Thyroid gland (tissue), 4 donors: ENCODE measurements around the gene SRGAP2. TPM values are rescaled to one million over a fixed set of nuclear protein-coding genes. Genes with fewer than 3 reads are reported as not detected.
"Not testable (repeated sequence)": the region's sequence is repeated elsewhere in the genome, so short reads cannot be mapped to it uniquely, and the experiment has no call there.

ENCODE experiments used
- DNase-seq, 2 donors: peaks; one replicate each; pipeline ENCODE4 v3.0.0-alpha.2; 2019
- H3K27ac ChIP-seq, 3 donors: fragments of 200-600 bp; sonication (generic); 1 replicate in 2 of 3; 2 replicates in 1 of 3; pipeline ENCODE4 v1.5.1; 2016 to 2019; ENCODE audit warnings: mild to moderate bottlenecking in 1 of 3, moderate library complexity in 1 of 3
- H3K27me3 ChIP-seq: fragments of 200-600 bp; sonication (generic); one replicate; pipeline ENCODE4 v1.5.1; 2019
- H3K36me3 ChIP-seq, 2 donors: fragments of 200-600 bp; sonication (generic); one replicate each; pipeline ENCODE4 v1.5.1; 2016 to 2019
- H3K4me1 ChIP-seq, 2 donors: fragments of 200-600 bp; sonication (generic); one replicate each; pipeline ENCODE4 v1.5.1; 2017 to 2019
- H3K4me3 ChIP-seq, 3 donors: fragments of 200-600 bp; sonication (generic); replicated peaks in 1 of 3; 1 replicate in 2 of 3; 2 replicates in 1 of 3; pipeline ENCODE4 v1.5.1; 2016; ENCODE audit warnings: mild to moderate bottlenecking in 1 of 3
- H3K9me3 ChIP-seq: fragments of 200-600 bp; sonication (generic); one replicate; pipeline ENCODE4 v1.5.1; 2017
- CTCF ChIP-seq, 6 experiments: fragments of 200-600 bp in 3 of 6; fragments of 450-650 bp in 3 of 6; sonication (generic) in 3 of 6; IDR thresholded peaks; one replicate each; pipeline ENCODE4 v1.5.1; 2016 to 2019; ENCODE audit warnings: antibody characterized with exemption in 6 of 6, mild to moderate bottlenecking in 2 of 6, inconsistent platforms in 1 of 6, moderate library complexity in 1 of 6
- WGBS, 2 donors: methylation state at CpG; one replicate each; pipeline ENCODE4 v1.1.5; 2017; 5-methylcytosine and 5-hydroxymethylcytosine counted together
- intact Hi-C: fragments of 100-400 bp; cut with DNase I; formaldehyde crosslinking; loops from one replicate; pipeline ENCODE4 v1.15.1; 2023
- total RNA-seq, 4 donors: library from RNA; depleted of rRNA; stranded (reverse); fragments of >200 nt; gene quantifications; one replicate each; pipeline ENCODE4 v1.2.3, GENCODE V29; 2016

Gene SRGAP2
- 10 to 100 TPM; 16.8 to 31.7 (median 24.6) TPM for total RNA-seq

GRCh38 chr1:206203364-206204158 lies at the start of gene SRGAP2:
Gene SRGAP2, plus strand, starts transcription at chr1:206203541. Its CDS starts 2,430 bp downstream, at chr1:206205971.
- Histone ChIP-seq H3K4me3 (peak within 1 kb of the TSS in 2 of 3 donors; percentile 33 to 49), H3K27ac (peak within 1 kb of the TSS in 2 of 3 donors; percentile 44 to 73)
- H3K27me3 ChIP-seq, H3K4me1 ChIP-seq, intact Hi-C loops, H3K36me3 ChIP-seq, H3K9me3 ChIP-seq: not testable (repeated sequence)
- peak; percentile 41 to 50 for DNase-seq
- 1% methylated on average over 12 of the region's 63 CpGs; no CpG with 5 or more reads in 1 of the 2 donors for WGBS, 2 donors

GRCh38 chr1:206167350-206168029 lies 35.9 kb upstream of the SRGAP2 start:
- DNase-seq, H3K36me3 ChIP-seq, H3K27me3 ChIP-seq, intact Hi-C loops, H3K9me3 ChIP-seq, H3K4me1 ChIP-seq, H3K27ac ChIP-seq, H3K4me3 ChIP-seq: not testable (repeated sequence)
- peak in 1 of 6 experiments; percentile 16 for TF ChIP-seq CTCF (IDR thresholded peaks at IDR 0.05)
- WGBS, 2 donors: 18 to 27% methylated on average over 4 to 5 of the region's 10 CpGs

- WGBS, 2 donors: 78 to 85% methylated on average over 3 of the region's 3 CpGs
- intact Hi-C loops: not testable (repeated sequence)
Measured at GRCh38 chr1:206169794-206170193, 33.5 kb upstream of the SRGAP2 start.

GRCh38 chr1:206173110-206173719 lies 30.1 kb upstream of the SRGAP2 start:
- WGBS, 2 donors: 100% methylated on average over 1 of the region's 2 CpGs; no CpG with 5 or more reads in 1 of the 2 donors
- H3K36me3 ChIP-seq, DNase-seq, intact Hi-C loops, H3K4me1 ChIP-seq, H3K27ac ChIP-seq, H3K27me3 ChIP-seq, H3K9me3 ChIP-seq, H3K4me3 ChIP-seq: not testable (repeated sequence)

More at GRCh38 chr1:206169794-206170193, 33.5 kb upstream of the SRGAP2 start:
- not testable (repeated sequence) for H3K27ac ChIP-seq, H3K4me1 ChIP-seq, H3K4me3 ChIP-seq, H3K9me3 ChIP-seq, H3K27me3 ChIP-seq, H3K36me3 ChIP-seq, DNase-seq

- DNase-seq, H3K9me3 ChIP-seq, H3K4me1 ChIP-seq, H3K27ac ChIP-seq, H3K4me3 ChIP-seq, H3K27me3 ChIP-seq, intact Hi-C loops, H3K36me3 ChIP-seq: not testable (repeated sequence)
- WGBS, 2 donors: 81 to 84% methylated on average over 5 to 6 of the region's 7 CpGs
- TF ChIP-seq CTCF (IDR thresholded peaks at IDR 0.05): peak in 2 of 6 experiments; percentile 11 to 14
Measured at GRCh38 chr1:206174182-206174868, 29.0 kb upstream of the SRGAP2 start.

DNA sequence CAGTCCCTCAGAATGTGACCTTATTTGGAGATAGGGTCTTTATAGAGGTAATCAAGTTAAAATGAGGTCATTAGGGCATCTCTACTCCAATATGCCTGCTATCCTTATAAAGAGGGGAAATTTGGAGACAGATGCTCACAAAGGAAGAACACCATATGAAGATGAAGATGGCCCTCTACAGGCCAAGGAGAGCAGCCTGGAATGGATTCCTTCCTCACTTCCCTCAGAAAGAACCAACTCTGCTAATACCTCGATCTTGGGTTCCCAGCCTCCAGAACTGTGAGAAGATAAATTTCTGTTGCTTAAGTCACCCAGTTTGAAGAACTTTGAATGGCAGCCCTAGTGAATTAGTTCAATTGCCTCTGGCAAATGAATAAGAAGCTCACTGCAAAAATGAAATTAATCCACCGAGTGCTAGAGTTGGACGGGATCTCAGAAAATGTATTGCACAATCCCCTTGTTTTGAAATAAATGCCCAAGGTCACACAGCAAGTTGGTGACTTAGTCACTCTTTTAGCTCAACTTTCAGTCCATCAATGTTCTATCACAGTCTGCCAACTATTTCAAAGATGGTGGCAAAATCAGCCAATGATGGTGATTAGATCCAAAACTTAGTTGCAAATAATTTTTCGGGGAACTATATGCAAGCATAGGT lies 27.8 kb upstream of the SRGAP2 start:
- intact Hi-C loops, H3K27ac ChIP-seq, H3K4me1 ChIP-seq, H3K36me3 ChIP-seq, H3K4me3 ChIP-seq, H3K9me3 ChIP-seq, H3K27me3 ChIP-seq, DNase-seq: not testable (repeated sequence)
- 90 to 93% methylated on average over 1 of the region's 4 CpGs for WGBS, 2 donors

GRCh38 chr1:206176114-206176502 lies 27.2 kb upstream of the SRGAP2 start:
- WGBS, 2 donors: no CpG with 5 or more reads among the region's 2 CpGs
- H3K36me3 ChIP-seq, DNase-seq, H3K27ac ChIP-seq, H3K27me3 ChIP-seq, H3K9me3 ChIP-seq, intact Hi-C loops, H3K4me3 ChIP-seq, H3K4me1 ChIP-seq: not testable (repeated sequence)

- intact Hi-C loops, H3K36me3 ChIP-seq, DNase-seq, H3K9me3 ChIP-seq, H3K4me3 ChIP-seq, H3K27ac ChIP-seq, H3K27me3 ChIP-seq, H3K4me1 ChIP-seq: not testable (repeated sequence)
- 86 to 90% methylated on average over 9 of the region's 9 CpGs for WGBS, 2 donors
Measured at GRCh38 chr1:206178061-206178989, 25.0 kb upstream of the SRGAP2 start.

DNA sequence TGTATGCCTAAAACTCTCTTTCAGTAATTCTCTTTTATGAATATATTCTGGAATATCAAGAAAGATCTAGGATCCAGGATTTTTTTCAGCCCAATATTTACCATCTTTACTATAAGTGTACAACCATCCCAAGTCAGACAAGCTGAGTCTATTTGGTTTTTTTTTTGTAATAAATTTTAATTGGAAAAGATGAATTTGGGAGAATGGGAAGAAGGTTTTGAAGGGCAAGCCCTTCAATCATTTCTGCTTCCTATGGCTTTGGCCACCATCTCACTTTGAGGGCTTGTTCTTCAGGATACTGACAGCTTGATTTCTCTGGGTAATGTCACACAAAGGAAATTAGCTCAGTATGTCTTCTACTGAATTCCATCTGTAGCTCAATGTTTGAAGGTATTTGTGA lies 23.7 kb upstream of the SRGAP2 start:
- H3K4me1 ChIP-seq, intact Hi-C loops, H3K27ac ChIP-seq, DNase-seq, H3K4me3 ChIP-seq, H3K36me3 ChIP-seq, H3K27me3 ChIP-seq, H3K9me3 ChIP-seq: not testable (repeated sequence)
